GM23338 (cell line): ENCODE data around the gene BEGAIN. TPM values are rescaled to one million over a fixed set of nuclear protein-coding genes. Genes with fewer than 3 reads are reported as not detected.

Source experiments
- ATAC-seq: fragments of 200-7000 bp; cut with Tn5 transposase; 3 replicates; pipeline ENCODE4 v1.9.1; 2020
- DNase-seq: peaks from one replicate; pipeline ENCODE4 v3.0.0-alpha.2; 2015; ENCODE audit warnings: low spot score
- H2AFZ ChIP-seq: fragments of 200-600 bp; sonication (generic); 2 replicates; pipeline ENCODE4 v1.8.0; 2016; ENCODE audit warnings: antibody characterized with exemption, mild to moderate bottlenecking, moderate library complexity
- H3F3A ChIP-seq: fragments of 200-600 bp; sonication (generic); replicated peaks from 2 replicates; pipeline ENCODE4 v1.8.0; 2017; ENCODE audit warnings: antibody characterized with exemption, mixed run types, low read depth
- H3K27ac ChIP-seq: fragments of 200-600 bp; sonication (generic); 2 replicates; pipeline ENCODE4 v1.6.1; 2016; ENCODE audit warnings: low read depth
- H3K27me3 ChIP-seq: fragments of 200-600 bp; sonication (generic); 2 replicates; pipeline ENCODE4 v1.8.0; 2016; ENCODE audit warnings: mild to moderate bottlenecking, mixed run types, moderate library complexity; ENCODE audit not compliant: insufficient read depth
- H3K36me3 ChIP-seq: fragments of 200-600 bp; sonication (generic); 2 replicates; pipeline ENCODE4 v1.8.0; 2016; ENCODE audit warnings: mild to moderate bottlenecking; ENCODE audit not compliant: insufficient read depth
- H3K4me1 ChIP-seq: fragments of 200-600 bp; sonication (generic); 2 replicates; pipeline ENCODE4 v1.8.0; 2016; ENCODE audit warnings: mild to moderate bottlenecking, moderate library complexity; ENCODE audit not compliant: insufficient read depth
- H3K4me2 ChIP-seq: fragments of 200-600 bp; sonication (generic); 2 replicates; pipeline ENCODE4 v1.7.1; 2017; ENCODE audit warnings: mixed run types
- H3K4me3 ChIP-seq: fragments of 200-600 bp; sonication (generic); 2 replicates; pipeline ENCODE4 v1.6.1; 2016; ENCODE audit warnings: mixed run types
- H3K79me2 ChIP-seq: fragments of 200-600 bp; sonication (generic); replicated peaks from 2 replicates; pipeline ENCODE4 v1.8.0; 2017; ENCODE audit warnings: mild to moderate bottlenecking; ENCODE audit not compliant: insufficient read depth
- H3K9me2 ChIP-seq: fragments of 200-600 bp; sonication (generic); 2 replicates; pipeline ENCODE4 v1.8.0; 2017; ENCODE audit not compliant: insufficient read depth
- H4K20me1 ChIP-seq: fragments of 200-600 bp; sonication (generic); replicated peaks from 2 replicates; pipeline ENCODE4 v1.8.0; 2017; ENCODE audit warnings: mild to moderate bottlenecking; ENCODE audit not compliant: insufficient read depth
- H3K27ac Mint-ChIP-seq: 2 replicates; pipeline ENCODE4 v1.8.0; 2020; ENCODE audit warnings: inconsistent platforms, mild to moderate bottlenecking, moderate library complexity, mixed read lengths
- H3K27me3 Mint-ChIP-seq: 3 replicates; pipeline ENCODE4 v1.8.0; 2022; ENCODE audit warnings: low read depth, mild to moderate bottlenecking, moderate library complexity, mixed read lengths, inconsistent platforms; ENCODE audit not compliant: insufficient read depth, poor library complexity
- H3K36me3 Mint-ChIP-seq: 3 replicates; pipeline ENCODE4 v1.8.0; 2021; ENCODE audit warnings: low read depth, mild to moderate bottlenecking, inconsistent platforms, moderate library complexity, mixed read lengths
- H3K4me1 Mint-ChIP-seq: 3 replicates; pipeline ENCODE4 v1.8.0; 2020; ENCODE audit warnings: mild to moderate bottlenecking, inconsistent platforms, mixed read lengths
- H3K4me3 Mint-ChIP-seq: 3 replicates; pipeline ENCODE4 v1.8.0; 2021; ENCODE audit warnings: moderate library complexity, mild to moderate bottlenecking, inconsistent platforms, mixed read lengths
- H3K9me3 Mint-ChIP-seq: 3 replicates; pipeline ENCODE4 v1.8.0; 2020; ENCODE audit warnings: moderate library complexity, mild to moderate bottlenecking, inconsistent platforms, mixed read lengths
- CREB1 ChIP-seq: fragments of 250-450 bp; sonication (Bioruptor Pico); IDR thresholded peaks from 2 replicates; pipeline ENCODE4 v1.5.0; 2020; ENCODE audit warnings: low read depth, mild to moderate bottlenecking, moderate library complexity
- CTCF ChIP-seq, 2 experiments: fragments of 200-600 bp in 1 of 2; sonication (generic) in 1 of 2; conservative IDR thresholded peaks; 2 replicates each; pipeline versions ENCODE4 v1.5.1 to v1.6.1; 2016 to 2017; ENCODE audit warnings: antibody characterized with exemption in 2 of 2, low read depth in 2 of 2, mild to moderate bottlenecking in 2 of 2, moderate library complexity in 1 of 2
- ETS1 ChIP-seq: IDR thresholded peaks from 2 replicates; pipeline ENCODE4 v1.6.1; 2016; ENCODE audit warnings: antibody characterized with exemption
- JUNB ChIP-seq: IDR thresholded peaks from one replicate; pipeline ENCODE4 v1.6.1; 2016; ENCODE audit warnings: antibody characterized with exemption; ENCODE audit not compliant: unreplicated experiment
- NANOG ChIP-seq: IDR thresholded peaks from 2 replicates; pipeline ENCODE4 v1.6.1; 2016; ENCODE audit warnings: antibody characterized with exemption, borderline replicate concordance
- ZNF114 ChIP-seq: fragments of 250-450 bp; sonication (Bioruptor Pico); IDR thresholded peaks from 2 replicates; pipeline ENCODE4 v1.5.0; 2020; ENCODE audit warnings: mild to moderate bottlenecking, moderate library complexity
- ZNF331 ChIP-seq: fragments of 250-450 bp; sonication (Bioruptor Pico); IDR thresholded peaks from 2 replicates; pipeline ENCODE4 v1.5.0; 2020; ENCODE audit warnings: low read depth, mild to moderate bottlenecking, moderate library complexity
- ZNF462 ChIP-seq: fragments of 250-450 bp; sonication (Bioruptor Pico); IDR thresholded peaks from 2 replicates; pipeline ENCODE4 v1.5.0; 2020; ENCODE audit warnings: mild to moderate bottlenecking, moderate library complexity
- polyA plus RNA-seq: library from polyadenylated mRNA; unstranded; fragments of >200 nt; fragmentation: Nextera tagmentation; extraction: Ambion mirVana; gene quantifications from 2 replicates; pipeline ENCODE4 v1.2.1, GENCODE V29; 2016
- total RNA-seq: library from RNA; depleted of rRNA; stranded (reverse); fragments of >200 nt; shearing (Covaris generic); gene quantifications from 2 replicates; pipeline ENCODE4 v1.2.3, GENCODE V29; 2014

Gene BEGAIN
- total and polyA plus RNA-seq, 2 experiments from 2014 or later: 0.60 to 2.4 TPM

- H3K9me3 Mint-ChIP-seq: peaks cover 7% of the 10 kb centered on the region; the same call in 1 of the 3 replicates
- no peaks in the 10 kb centered on the region for H4K20me1 ChIP-seq
- H3K27ac ChIP-seq: no peak overlapping the region
- H3F3A ChIP-seq: no peaks in the 10 kb centered on the region
- H3K27me3 Mint-ChIP-seq: peaks cover 5% of the 10 kb centered on the region
- H3K4me3 Mint-ChIP-seq: no peak overlapping the region
- no peaks in the 10 kb centered on the region; the same call in 1 of the 2 replicates for H3K36me3 ChIP-seq
- H3K4me2 ChIP-seq: no peak overlapping the region
- peaks cover 3% of the 10 kb centered on the region; the same call in 1 of the 3 replicates for H3K4me1 Mint-ChIP-seq
- H3K9me2 ChIP-seq: no peaks in the 10 kb centered on the region
- H3K36me3 Mint-ChIP-seq: no peaks in the 10 kb centered on the region
- H3K27ac Mint-ChIP-seq: no peak overlapping the region
- no peak overlapping the region for H2AFZ ChIP-seq
- no peaks in the 10 kb centered on the region for H3K79me2 ChIP-seq
- H3K27me3 ChIP-seq: no peaks in the 10 kb centered on the region
- no peak for ATAC-seq
- DNase-seq: no peak
- no peak overlapping the region for H3K4me3 ChIP-seq
- TF ChIP-seq ZNF462 (CRISPR knock-in tag) (no peak), ZNF114 (CRISPR knock-in tag) (no peak)
- no peaks in the 10 kb centered on the region for H3K4me1 ChIP-seq
Measured at GRCh38 chr14:100604121-100604501, 16.9 kb upstream of the BEGAIN start.

DNA sequence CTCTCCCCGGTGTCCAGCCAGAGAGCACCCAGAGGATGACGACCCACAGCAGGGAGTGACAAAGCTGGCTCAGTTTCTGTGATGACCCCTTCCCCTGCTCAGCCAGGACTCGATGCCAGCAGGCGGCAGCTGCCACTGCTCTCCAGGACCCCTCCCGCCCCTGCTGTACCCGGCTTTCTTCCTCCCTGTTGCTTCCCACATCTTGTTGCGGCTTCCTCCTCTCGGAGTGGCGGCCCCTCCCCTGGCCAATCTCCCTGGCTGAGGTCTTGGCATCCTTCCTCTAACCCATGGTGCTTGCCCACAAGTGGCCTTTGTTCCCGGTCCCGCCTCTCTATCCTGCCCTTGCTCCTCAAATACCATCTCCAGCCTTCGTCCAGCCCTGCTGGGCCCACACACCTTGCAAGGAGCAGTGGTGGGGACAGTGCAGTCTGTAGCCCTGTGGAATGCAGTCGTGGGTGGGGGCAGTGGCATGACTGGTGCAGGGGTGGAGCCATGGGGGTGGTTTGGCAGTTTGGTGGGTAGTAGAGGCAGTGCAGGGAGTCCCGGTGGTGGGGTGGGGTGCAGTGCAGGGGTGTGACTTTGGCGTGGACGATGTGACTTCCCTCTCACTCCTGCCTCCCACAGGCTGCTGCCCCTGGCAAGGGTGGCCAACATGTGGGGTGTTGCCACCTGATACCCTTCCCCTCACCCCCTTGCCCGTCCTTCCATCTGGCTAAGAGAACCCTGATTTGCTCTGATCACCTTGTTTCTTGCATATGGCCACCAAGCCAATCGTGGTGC lies 16.3 kb upstream of the BEGAIN start:
- Histone ChIP-seq H3K4me3 (no peak overlapping the region), H2AFZ (no peak overlapping the region), H3F3A (no peaks in the 10 kb centered on the region), H3K27ac (no peak overlapping the region), H3K36me3 (no peaks in the 10 kb centered on the region; the same call in 1 of the 2 replicates), H3K27me3 (no peaks in the 10 kb centered on the region), H3K4me1 (no peaks in the 10 kb centered on the region), H3K4me2 (no peak overlapping the region), H3K9me2 (no peaks in the 10 kb centered on the region), H3K79me2 (no peaks in the 10 kb centered on the region), H4K20me1 (no peaks in the 10 kb centered on the region)
- Mint-ChIP-seq H3K9me3 (peaks cover 7% of the 10 kb centered on the region; the same call in 1 of the 3 replicates), H3K27me3 (peaks cover 5% of the 10 kb centered on the region), H3K4me3 (no peak overlapping the region), H3K4me1 (peaks cover 3% of the 10 kb centered on the region; the same call in 1 of the 3 replicates), H3K36me3 (no peaks in the 10 kb centered on the region), H3K27ac (no peak overlapping the region)
- peak; percentile 39; the same call in 2 of the 3 replicates for ATAC-seq
- DNase-seq: no peak
- TF ChIP-seq CTCF (conservative IDR thresholded peaks at IDR 0.05; ENCODE audit: low read depth in 2 of 2) (no peak), JUNB (no peak), ZNF331 (CRISPR knock-in tag) (no peak), NANOG (no peak), ETS1 (no peak), CREB1 (no peak)
